Stimulated activated memory B cell treated with anti-CD40 and anti-IgM and Interleukin-4, amounts not matched to agents 10 μg/mL and 1 μg/mL and 100 μg/mL, for 72 hours (primary cell): Measurements from ENCODE around the gene FKBP14.

Experiments used
- ATAC-seq: fragments of 150-1000 bp; cut with Tn5 transposase; 2 replicates; pipeline ENCODE4 v1.10.0; 2021
- H3K27ac Mint-ChIP-seq: one replicate; pipeline ENCODE4 v1.8.0; 2022; ENCODE audit warnings: mild to moderate bottlenecking, mixed read lengths
- H3K27me3 Mint-ChIP-seq: one replicate; pipeline ENCODE4 v1.8.0; 2022; ENCODE audit warnings: mixed read lengths
- H3K36me3 Mint-ChIP-seq: one replicate; pipeline ENCODE4 v1.8.0; 2022; ENCODE audit warnings: mixed read lengths
- H3K4me1 Mint-ChIP-seq: one replicate; pipeline ENCODE4 v1.8.0; 2022; ENCODE audit warnings: mixed read lengths
- H3K4me3 Mint-ChIP-seq: one replicate; pipeline ENCODE4 v1.8.0; 2022; ENCODE audit warnings: mild to moderate bottlenecking, moderate library complexity, mixed read lengths
- H3K9me3 Mint-ChIP-seq: one replicate; pipeline ENCODE4 v1.8.0; 2022; ENCODE audit warnings: mixed read lengths

The FKBP14 gene

GRCh38 chr7:30020535-30020934, 6.0 kb downstream of the FKBP14 start:
- Mint-ChIP-seq H3K27ac (no peak overlapping the region), H3K4me1 (peaks cover 35% of the 10 kb centered on the region), H3K9me3 (no peaks in the 10 kb centered on the region), H3K27me3 (no peaks in the 10 kb centered on the region), H3K36me3 (peaks cover 26% of the 10 kb centered on the region), H3K4me3 (no peak overlapping the region)
- no peak for ATAC-seq

GRCh38 chr7:30019960-30020359, 6.5 kb downstream of the FKBP14 start:
- Mint-ChIP-seq H3K4me3 (no peak overlapping the region), H3K9me3 (no peaks in the 10 kb centered on the region), H3K27me3 (no peaks in the 10 kb centered on the region), H3K4me1 (peaks cover 29% of the 10 kb centered on the region), H3K36me3 (peaks cover 26% of the 10 kb centered on the region), H3K27ac (peak overlapping the region; percentile 22)
- ATAC-seq: no peak

- H3K27ac Mint-ChIP-seq: peak overlapping the region; percentile 22
- H3K36me3 Mint-ChIP-seq: peaks cover 32% of the 10 kb centered on the region
- H3K27me3 Mint-ChIP-seq: no peaks in the 10 kb centered on the region
- H3K4me3 Mint-ChIP-seq: no peak overlapping the region
- no peaks in the 10 kb centered on the region for H3K9me3 Mint-ChIP-seq
- no peak for ATAC-seq
- H3K4me1 Mint-ChIP-seq: peaks cover 24% of the 10 kb centered on the region
Observed at GRCh38 chr7:30019387-30019786, 7.1 kb downstream of the FKBP14 start.

GRCh38 chr7:30018451-30018850, 8.1 kb downstream of the FKBP14 start:
- ATAC-seq: no peak
- Mint-ChIP-seq H3K27ac (no peak overlapping the region), H3K27me3 (no peaks in the 10 kb centered on the region), H3K36me3 (peaks cover 35% of the 10 kb centered on the region), H3K4me3 (no peak overlapping the region), H3K4me1 (peaks cover 19% of the 10 kb centered on the region), H3K9me3 (no peaks in the 10 kb centered on the region)

GRCh38 chr7:30012757-30013156, 13.7 kb downstream of the FKBP14 start:
- H3K36me3 Mint-ChIP-seq: peaks cover 25% of the 10 kb centered on the region
- H3K27me3 Mint-ChIP-seq: no peaks in the 10 kb centered on the region
- H3K4me3 Mint-ChIP-seq: no peak overlapping the region
- H3K27ac Mint-ChIP-seq: no peak overlapping the region
- no peak for ATAC-seq
- no peaks in the 10 kb centered on the region for H3K9me3 Mint-ChIP-seq
- no peaks in the 10 kb centered on the region for H3K4me1 Mint-ChIP-seq

- Mint-ChIP-seq H3K36me3 (peaks cover 17% of the 10 kb centered on the region), H3K27me3 (no peaks in the 10 kb centered on the region), H3K27ac (no peak overlapping the region), H3K4me3 (no peak overlapping the region), H3K9me3 (no peaks in the 10 kb centered on the region), H3K4me1 (no peaks in the 10 kb centered on the region)
- ATAC-seq: no peak
Observed at GRCh38 chr7:30010021-30010420, 16.5 kb downstream of the FKBP14 start.

GRCh38 chr7:30005464-30005863, 21.0 kb downstream of the FKBP14 start:
- Mint-ChIP-seq H3K36me3 (no peaks in the 10 kb centered on the region), H3K9me3 (no peaks in the 10 kb centered on the region), H3K27ac (no peak overlapping the region), H3K4me1 (no peaks in the 10 kb centered on the region), H3K4me3 (no peak overlapping the region), H3K27me3 (no peaks in the 10 kb centered on the region)
- ATAC-seq: no peak

- H3K36me3 Mint-ChIP-seq: no peaks in the 10 kb centered on the region
- H3K27me3 Mint-ChIP-seq: no peaks in the 10 kb centered on the region
- no peaks in the 10 kb centered on the region for H3K4me1 Mint-ChIP-seq
- no peak for ATAC-seq
- no peaks in the 10 kb centered on the region for H3K9me3 Mint-ChIP-seq
- H3K4me3 Mint-ChIP-seq: no peak overlapping the region
- no peak overlapping the region for H3K27ac Mint-ChIP-seq
Observed at GRCh38 chr7:30003098-30003497, 23.4 kb downstream of the FKBP14 start.

GRCh38 chr7:30001998-30002397, 24.5 kb downstream of the FKBP14 start:
- Mint-ChIP-seq H3K9me3 (no peaks in the 10 kb centered on the region), H3K27me3 (no peaks in the 10 kb centered on the region), H3K27ac (no peak overlapping the region), H3K4me3 (no peak overlapping the region), H3K36me3 (no peaks in the 10 kb centered on the region), H3K4me1 (no peaks in the 10 kb centered on the region)
- ATAC-seq: no peak

- ATAC-seq: no peak
- Mint-ChIP-seq H3K4me3 (no peak overlapping the region), H3K36me3 (peaks cover 6% of the 10 kb centered on the region), H3K4me1 (no peaks in the 10 kb centered on the region), H3K9me3 (peaks cover 4% of the 10 kb centered on the region), H3K27me3 (no peaks in the 10 kb centered on the region), H3K27ac (no peak overlapping the region)
Observed at GRCh38 chr7:29998489-29998888, 28.0 kb downstream of the FKBP14 start.

- H3K27me3 Mint-ChIP-seq: no peaks in the 10 kb centered on the region
- no peak overlapping the region for H3K4me3 Mint-ChIP-seq
- no peak for ATAC-seq
- H3K4me1 Mint-ChIP-seq: no peaks in the 10 kb centered on the region
- H3K27ac Mint-ChIP-seq: no peak overlapping the region
- H3K36me3 Mint-ChIP-seq: peaks cover 6% of the 10 kb centered on the region
- H3K9me3 Mint-ChIP-seq: peaks cover 4% of the 10 kb centered on the region
Observed at GRCh38 chr7:29996321-29996720, 30.2 kb downstream of the FKBP14 start.

GRCh38 chr7:29995652-29996051, 30.9 kb downstream of the FKBP14 start:
- Mint-ChIP-seq H3K4me3 (no peak overlapping the region), H3K27me3 (no peaks in the 10 kb centered on the region), H3K4me1 (peaks cover 6% of the 10 kb centered on the region), H3K9me3 (peaks cover 4% of the 10 kb centered on the region), H3K36me3 (peaks cover 6% of the 10 kb centered on the region), H3K27ac (no peak overlapping the region)
- ATAC-seq: no peak

GRCh38 chr7:29993140-29993539, 33.4 kb downstream of the FKBP14 start:
- Mint-ChIP-seq H3K36me3 (peaks cover 6% of the 10 kb centered on the region), H3K4me1 (peaks cover 15% of the 10 kb centered on the region), H3K4me3 (no peak overlapping the region), H3K9me3 (peaks cover 4% of the 10 kb centered on the region), H3K27me3 (no peaks in the 10 kb centered on the region), H3K27ac (no peak overlapping the region)
- no peak for ATAC-seq

GRCh38 chr7:29991937-29992336, 34.6 kb downstream of the FKBP14 start:
- no peak overlapping the region for H3K4me3 Mint-ChIP-seq
- no peaks in the 10 kb centered on the region for H3K27me3 Mint-ChIP-seq

GRCh38 chr7:29990931-29991330, 35.6 kb downstream of the FKBP14 start:
- Mint-ChIP-seq H3K27ac (peak overlapping the region; percentile 76), H3K4me1 (peaks cover 29% of the 10 kb centered on the region), H3K27me3 (no peaks in the 10 kb centered on the region), H3K9me3 (no peaks in the 10 kb centered on the region), H3K36me3 (no peaks in the 10 kb centered on the region), H3K4me3 (peak overlapping the region; percentile 55)
- ATAC-seq: no peak

More at GRCh38 chr7:29991937-29992336, 34.6 kb downstream of the FKBP14 start:
- H3K9me3 Mint-ChIP-seq: peaks cover 4% of the 10 kb centered on the region
- H3K27ac Mint-ChIP-seq: no peak overlapping the region
- H3K36me3 Mint-ChIP-seq: peaks cover 6% of the 10 kb centered on the region
- H3K4me1 Mint-ChIP-seq: peaks cover 26% of the 10 kb centered on the region
- no peak for ATAC-seq

GRCh38 chr7:29989257-29989995, 37.1 kb downstream of the FKBP14 start, which contains the start of gene SCRN1:
SCRN1 (minus strand) TSS chr7:29989801; CDS start chr7:29969067, 20,734 bp downstream.
- Mint-ChIP-seq H3K27ac (peak within 1 kb of the TSS; percentile 76), H3K36me3 (no peaks in the 10 kb centered on the region), H3K27me3 (no peaks in the 10 kb centered on the region), H3K4me3 (peak within 1 kb of the TSS; percentile 86), H3K4me1 (peaks cover 36% of the 10 kb centered on the region), H3K9me3 (no peaks in the 10 kb centered on the region)
- ATAC-seq: peak; percentile 72
